Ishikawa (cell line): ENCODE results near the gene DPH6.

Experiments used
- CEBPB ChIP-seq: IDR thresholded peaks from 2 replicates; pipeline ENCODE4 v1.6.1; 2012
- CREB1 ChIP-seq: IDR thresholded peaks from 2 replicates; pipeline ENCODE4 v1.6.1; 2012; ENCODE audit warnings: low read depth
- EP300 ChIP-seq: IDR thresholded peaks from 2 replicates; pipeline ENCODE4 v1.6.1; 2012; ENCODE audit warnings: borderline replicate concordance

DNA sequence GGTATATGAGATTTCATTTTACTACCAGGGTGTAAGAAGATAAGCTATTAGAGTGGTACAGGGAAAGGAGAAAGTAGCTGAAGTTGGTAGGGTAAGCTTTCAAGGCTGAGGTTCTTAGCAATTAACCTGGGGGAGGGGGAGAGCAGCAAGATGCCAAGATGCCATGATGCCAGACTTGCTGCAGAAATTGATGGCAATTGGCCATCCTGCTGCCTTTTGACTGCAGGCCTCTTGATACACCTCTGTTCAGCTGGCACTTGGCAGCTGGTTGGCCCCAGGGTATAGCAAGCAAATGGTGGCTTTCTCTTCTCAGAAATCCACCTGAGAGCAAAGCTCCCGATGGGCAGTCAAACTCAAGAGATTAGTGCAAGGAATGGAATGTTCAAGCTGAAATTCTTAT is 21.4 kb upstream of the DPH6 start:
- TF ChIP-seq CREB1 (no peak), CEBPB (no peak), EP300 (no peak)
